ENCODE data around the gene U2AF2.

- TF ChIP-seq CTCF (IDR thresholded peaks at IDR 0.05) (no peak), POLR2A (IDR thresholded peaks at IDR 0.05) (no peak)
These were observed 37.4 kb upstream of the U2AF2 start for GRCh38 chr19:55617426-55617825.

Data from heart left ventricle (tissue), 13 donors.